ENCODE measurements around the gene FRS3. TPM values are rescaled to one million over a fixed set of nuclear protein-coding genes. Genes with fewer than 3 reads are reported as not detected.
A peak's percentile ranks its signal among the peaks of the same experiment; 100 is the strongest.

The FRS3 gene
- total RNA-seq, 4 donors from 2014 or later: 1.3 to 6.5 (median 4.0) TPM

DNA sequence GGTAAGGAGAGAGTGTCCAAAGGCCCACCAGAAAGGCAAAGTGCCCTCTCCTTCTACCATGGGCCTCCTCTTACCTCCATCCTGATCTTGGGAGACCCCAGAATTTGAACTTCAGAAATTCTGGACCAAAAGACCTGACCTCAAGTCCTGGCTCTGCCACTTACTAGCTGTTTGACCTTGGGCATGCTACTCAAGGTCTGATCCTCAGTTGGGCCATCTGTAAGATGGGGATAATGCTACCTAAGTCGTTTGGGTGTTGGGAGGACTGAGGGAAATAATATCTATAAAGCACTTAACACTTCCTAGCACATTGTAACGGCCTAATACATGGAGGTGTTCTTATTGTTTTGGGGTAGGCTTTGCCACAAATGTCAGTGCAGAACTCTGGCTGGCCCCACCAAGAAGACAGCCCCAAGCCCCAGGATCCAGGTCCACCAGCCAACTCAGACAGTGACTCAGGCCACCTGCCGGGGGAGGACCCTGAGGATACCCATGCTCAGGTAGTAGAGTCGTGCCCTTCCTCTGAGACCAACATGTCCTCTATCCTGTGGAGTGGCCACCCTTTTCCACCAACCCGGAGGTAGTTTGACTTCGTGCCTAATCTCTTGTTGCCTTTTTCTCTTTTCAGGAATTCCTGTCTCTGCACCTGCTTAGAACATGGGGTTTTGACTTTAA, 3.5 kb upstream of the FRS3 start:
- peaks cover 0 to 70% (median 28%) of the 10 kb centered on the region in 3 donors for H3K4me1 ChIP-seq
- WGBS, 2 donors (ENCODE audit: low coverage in 1 of 2): 44 to 63% methylated on average over 2 to 3 of the region's 6 CpGs
- H3K4me3 ChIP-seq: no peak overlapping the region

DNA sequence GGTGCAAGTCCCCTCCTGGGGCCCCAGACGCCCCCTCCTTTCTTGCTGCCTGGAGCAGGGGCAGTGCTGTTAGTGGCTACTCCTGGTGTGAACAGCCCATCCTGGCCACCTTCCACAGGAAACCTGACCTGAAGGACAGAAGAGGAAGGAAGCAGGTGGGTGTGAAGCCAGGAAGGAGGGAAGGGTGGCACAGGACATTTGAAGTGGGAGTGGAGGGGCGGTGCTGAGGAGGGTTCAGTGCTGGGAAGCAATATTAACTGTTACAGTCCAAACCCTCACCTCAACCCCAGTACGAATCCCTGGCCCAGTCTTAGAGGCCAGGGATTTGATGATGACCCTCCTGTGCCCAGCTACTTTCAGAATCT, 1.6 kb upstream of the FRS3 start:
- peaks cover 0 to 21% of the 10 kb centered on the region in 2 donors for H3K36me3 ChIP-seq
- H3K27ac ChIP-seq: peak overlapping the region in 3 of 4 donors; percentile 83 to 90 (median 89)
- WGBS, 2 donors (ENCODE audit: low coverage in 1 of 2): 26 to 57% methylated on average over 1 to 2 of the region's 3 CpGs
- TF ChIP-seq CTCF (IDR thresholded peaks at IDR 0.05): no peak
- no peak for TF ChIP-seq POLR2AphosphoS5 (IDR thresholded peaks at IDR 0.05)
- no peak for TF ChIP-seq POLR2A (IDR thresholded peaks at IDR 0.05)
- no peak for TF ChIP-seq EP300 (IDR thresholded peaks at IDR 0.05)
- peaks cover 0 to 75% (median 28%) of the 10 kb centered on the region in 3 donors for H3K4me1 ChIP-seq
- ATAC-seq: no peak
- no peaks in the 10 kb centered on the region for H3K27me3 ChIP-seq
- no peaks in the 10 kb centered on the region for H3K9me3 ChIP-seq
- H3K4me3 ChIP-seq: peak overlapping the region; percentile 83 to 86

More for the DNA sequence above, 3.5 kb upstream of the FRS3 start:
- no peaks in the 10 kb centered on the region for H3K27me3 ChIP-seq
- peaks cover 0 to 6% of the 10 kb centered on the region in 2 donors for H3K36me3 ChIP-seq
- H3K27ac ChIP-seq: no peak overlapping the region
- TF ChIP-seq POLR2A (IDR thresholded peaks at IDR 0.05): no peak
- no peak for TF ChIP-seq EP300 (IDR thresholded peaks at IDR 0.05)
- no peak for TF ChIP-seq POLR2AphosphoS5 (IDR thresholded peaks at IDR 0.05)
- no peak for TF ChIP-seq CTCF (IDR thresholded peaks at IDR 0.05)
- H3K9me3 ChIP-seq: no peaks in the 10 kb centered on the region
- no peak for ATAC-seq

DNA sequence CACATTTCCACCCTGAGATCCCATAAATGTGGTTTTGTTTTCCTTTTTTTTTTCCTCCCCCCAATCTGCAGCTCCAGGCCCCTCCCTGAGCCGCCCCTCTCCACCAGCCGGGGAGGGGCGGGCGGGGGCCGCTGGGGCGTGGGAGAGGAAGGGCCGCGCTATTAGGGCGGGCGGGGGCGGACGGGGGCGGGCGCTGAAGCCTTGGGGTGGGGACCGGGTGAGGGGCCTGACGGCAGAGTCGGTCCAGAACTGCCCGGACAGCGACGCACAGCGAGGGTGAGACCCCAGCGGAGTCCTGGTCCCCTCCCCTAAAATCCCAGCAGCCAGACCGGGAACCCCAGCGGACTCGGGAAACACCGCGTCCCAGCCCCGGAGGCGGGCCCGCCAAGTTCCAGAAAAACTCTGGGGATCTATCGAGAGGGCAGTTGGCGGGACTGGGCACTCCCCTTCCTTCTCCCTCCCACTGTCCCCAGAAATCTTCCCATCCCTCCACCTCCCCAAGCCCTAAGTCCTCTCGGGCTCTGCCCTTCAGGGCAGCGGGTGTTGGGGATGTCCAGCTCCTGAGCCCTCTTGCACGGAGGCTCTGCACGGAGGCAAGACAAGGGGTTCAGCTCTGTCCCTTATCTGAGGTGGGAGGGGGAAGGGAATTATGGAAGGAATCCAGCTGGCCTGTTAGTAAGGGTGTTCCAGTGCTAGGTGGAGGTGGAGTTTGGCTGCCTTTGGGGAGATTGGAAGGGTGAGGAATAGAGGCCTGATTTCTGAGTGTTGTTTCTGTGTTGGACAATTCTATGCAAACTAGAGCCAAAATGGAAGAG, 1.1 kb upstream of the FRS3 start, which contains the start of gene PRICKLE4:
PRICKLE4 (plus strand) TSS at position 232 of the 815 bp plus-strand sequence. CDS start 2,692 bp downstream, outside the sequence.
- Histone ChIP-seq H3K9me3 (no peaks in the 10 kb centered on the region), H3K4me3 (peak within 1 kb of the TSS; percentile 83 to 86), H3K27ac (peak within 1 kb of the TSS; percentile 62 to 90 (median 86)), H3K36me3 (peaks cover 0 to 27% of the 10 kb centered on the region in 2 donors), H3K27me3 (no peaks in the 10 kb centered on the region), H3K4me1 (peaks cover 0 to 69% (median 23%) of the 10 kb centered on the region in 3 donors)
- ATAC-seq: peak; percentile 5
- TF ChIP-seq EP300 (IDR thresholded peaks at IDR 0.05) (no peak), POLR2AphosphoS5 (IDR thresholded peaks at IDR 0.05) (no peak), POLR2A (IDR thresholded peaks at IDR 0.05) (no peak)
- no CpG with 5 or more reads among the region's 36 CpGs for WGBS, 2 donors (ENCODE audit: low coverage in 1 of 2)

- H3K27ac ChIP-seq: peak overlapping the region in 3 of 4 donors; percentile 83 to 90 (median 89)
- 0 to 2% methylated on average over 4 to 7 of the region's 16 CpGs for WGBS, 2 donors (ENCODE audit: low coverage in 1 of 2)
These were observed 364 bp downstream of the FRS3 start for GRCh38 chr6:41779336-41779735.

More at GRCh38 chr6:41779336-41779735, 364 bp downstream of the FRS3 start:
- Histone ChIP-seq H3K9me3 (no peaks in the 10 kb centered on the region), H3K4me1 (peaks cover 0 to 55% (median 16%) of the 10 kb centered on the region in 3 donors), H3K36me3 (peaks cover 0 to 35% of the 10 kb centered on the region in 2 donors), H3K4me3 (peak overlapping the region; percentile 83 to 86), H3K27me3 (no peaks in the 10 kb centered on the region)
- ATAC-seq: peak; percentile 39
- TF ChIP-seq CTCF (IDR thresholded peaks at IDR 0.05) (no peak), POLR2AphosphoS5 (IDR thresholded peaks at IDR 0.05) (no peak), POLR2A (IDR thresholded peaks at IDR 0.05) (no peak), EP300 (IDR thresholded peaks at IDR 0.05) (no peak)
